Caco-2 (cell line): ENCODE data around the gene SSMEM1. TPM values are rescaled to one million over a fixed set of nuclear protein-coding genes. Genes with fewer than 3 reads are reported as not detected.

Experiments used
- BruUV-seq: library from RNA; stranded (reverse); fragments of 400-500 nt; replicated peaks from 2 replicates; lab custom pipeline; 2021; lab: Mats Ljungman, UMichigan
- CTCF ChIA-PET: fragments of 300-600 bp; sonication (Branson Sonifier 250); formaldehyde crosslinking; loops from one replicate; lab custom pipeline; 2022; ENCODE audit warnings: antibody characterized with exemption; lab: Charles Lee
- POLR2A ChIA-PET: fragments of 300-600 bp; sonication (Branson Sonifier 250); formaldehyde crosslinking; loops from one replicate; lab custom pipeline; 2022; ENCODE audit warnings: antibody characterized with exemption; lab: Charles Lee
- DNase-seq, 2 experiments: peaks; one replicate each; pipeline versions ENCODE4 v3.0.0 to v3.0.0-alpha.2; 2020 to 2022
- H3K27me3 ChIP-seq: replicated peaks from 2 replicates; pipeline ENCODE4 v1.6.0; 2011; ENCODE audit warnings: low read length; ENCODE audit not compliant: control insufficient read depth, insufficient read depth
- H3K36me3 ChIP-seq: 2 replicates; pipeline ENCODE4 v1.5.1; 2011; ENCODE audit warnings: low read length; ENCODE audit not compliant: control insufficient read depth, insufficient read depth
- H3K4me1 ChIP-seq: fragments of 250-450 bp; sonication (Bioruptor Pico); 2 replicates; pipeline ENCODE4 v1.5.1; 2020; ENCODE audit warnings: mild to moderate bottlenecking
- H3K4me3 ChIP-seq: 2 replicates; pipeline ENCODE4 v1.5.1; 2011; ENCODE audit warnings: low read depth, mild to moderate bottlenecking, control low read depth, low read length
- H3K9me3 ChIP-seq: fragments of 250-450 bp; sonication (Bioruptor Pico); 2 replicates; pipeline ENCODE4 v1.5.1; 2020; ENCODE audit warnings: mild to moderate bottlenecking, moderate library complexity
- H3K27ac Mint-ChIP-seq: one replicate; pipeline ENCODE4 v1.8.0; 2022; ENCODE audit warnings: mixed read lengths; ENCODE audit not compliant: unreplicated experiment
- H3K27me3 Mint-ChIP-seq: one replicate; pipeline ENCODE4 v1.8.0; 2022; ENCODE audit warnings: mixed read lengths; ENCODE audit not compliant: insufficient read depth, unreplicated experiment
- H3K36me3 Mint-ChIP-seq: one replicate; pipeline ENCODE4 v1.8.0; 2022; ENCODE audit warnings: mild to moderate bottlenecking, mixed read lengths; ENCODE audit not compliant: insufficient read depth, unreplicated experiment
- H3K4me1 Mint-ChIP-seq: one replicate; pipeline ENCODE4 v1.8.0; 2022; ENCODE audit warnings: low read depth, mixed read lengths; ENCODE audit not compliant: unreplicated experiment
- H3K4me3 Mint-ChIP-seq: one replicate; pipeline ENCODE4 v1.8.0; 2022; ENCODE audit warnings: mild to moderate bottlenecking, moderate library complexity, mixed read lengths; ENCODE audit not compliant: unreplicated experiment
- H3K9me3 Mint-ChIP-seq: one replicate; pipeline ENCODE4 v1.8.0; 2022; ENCODE audit warnings: mixed read lengths; ENCODE audit not compliant: unreplicated experiment
- intact Hi-C: fragments of 100-400 bp; cut with micrococcal nuclease; formaldehyde crosslinking; loops from one replicate; pipeline ENCODE4 v1.10.0; 2022; ENCODE audit not compliant: unreplicated experiment
- total RNA-seq: library from RNA; stranded (reverse); gene quantifications from 2 replicates; pipeline ENCODE4 v1.2.3, GENCODE V29; 2022
- TF ChIP-seq, protein P1 (sequence below), 2 experiments: fragments of 200-600 bp in 1 of 2; IDR thresholded peaks; 1 replicate in 1 of 2; 2 replicates in 1 of 2; pipeline versions ENCODE4 v1.5.1 to v1.8.0; 2011 to 2022; ENCODE audit warnings: antibody characterized with exemption in 1 of 2, control low read depth in 1 of 2, inconsistent platforms in 1 of 2, low read depth in 1 of 2, low read length in 1 of 2, mild to moderate bottlenecking in 1 of 2, moderate library complexity in 1 of 2; ENCODE audit not compliant: insufficient read depth in 1 of 2, severe bottlenecking in 1 of 2, unreplicated experiment in 1 of 2

The SSMEM1 gene
- total RNA-seq, 1 experiment from 2014 or later: not detected

DNA sequence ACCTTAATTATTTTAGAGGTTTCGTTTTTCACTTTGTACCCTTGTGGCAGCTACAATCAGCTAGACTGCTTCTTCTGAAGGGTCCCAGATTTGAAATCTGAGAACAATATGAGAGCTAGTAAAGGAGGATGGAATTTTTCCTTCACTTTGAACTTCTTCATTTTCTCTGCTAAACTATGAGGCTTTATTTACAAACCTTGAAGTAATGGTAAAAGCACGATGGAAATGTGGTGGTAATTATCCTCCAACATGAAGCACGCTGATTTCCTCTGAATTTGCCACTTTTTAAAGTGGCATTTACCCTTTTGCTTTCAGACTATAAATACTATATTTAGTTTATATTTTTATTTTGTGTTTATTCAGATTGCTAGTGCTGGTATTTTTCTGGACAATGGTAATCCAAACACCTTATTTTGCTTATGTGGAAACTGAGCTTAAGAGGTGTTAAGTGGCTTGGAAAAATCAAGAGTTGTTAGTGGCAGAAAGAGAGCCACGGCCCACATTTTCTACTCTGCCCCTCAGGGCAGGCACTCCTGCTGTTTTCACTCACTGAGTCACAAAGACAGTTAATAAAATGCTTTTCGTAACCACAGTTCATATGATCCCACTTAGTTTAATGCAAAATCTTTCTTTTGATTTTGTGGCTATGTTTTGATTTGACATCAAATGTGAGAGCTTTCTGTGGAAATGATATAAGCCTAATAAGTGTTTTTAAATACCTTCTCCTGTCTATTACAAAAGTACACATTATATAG is 2.7 kb downstream of the SSMEM1 start:
- Histone ChIP-seq H3K4me3 (no peak overlapping the region), H3K4me1 (no peaks in the 10 kb centered on the region), H3K27me3 (no peaks in the 10 kb centered on the region), H3K36me3 (no peaks in the 10 kb centered on the region), H3K9me3 (no peaks in the 10 kb centered on the region)
- CTCF ChIA-PET: no interaction called here
- H3K4me1 Mint-ChIP-seq: no peaks in the 10 kb centered on the region
- no TSS peak for BruUV-seq
- H3K27me3 Mint-ChIP-seq: no peaks in the 10 kb centered on the region
- POLR2A ChIA-PET: no interaction called here
- no peak overlapping the region for H3K27ac Mint-ChIP-seq
- intact Hi-C loops: no loop called here
- TF ChIP-seq, protein P1, sequence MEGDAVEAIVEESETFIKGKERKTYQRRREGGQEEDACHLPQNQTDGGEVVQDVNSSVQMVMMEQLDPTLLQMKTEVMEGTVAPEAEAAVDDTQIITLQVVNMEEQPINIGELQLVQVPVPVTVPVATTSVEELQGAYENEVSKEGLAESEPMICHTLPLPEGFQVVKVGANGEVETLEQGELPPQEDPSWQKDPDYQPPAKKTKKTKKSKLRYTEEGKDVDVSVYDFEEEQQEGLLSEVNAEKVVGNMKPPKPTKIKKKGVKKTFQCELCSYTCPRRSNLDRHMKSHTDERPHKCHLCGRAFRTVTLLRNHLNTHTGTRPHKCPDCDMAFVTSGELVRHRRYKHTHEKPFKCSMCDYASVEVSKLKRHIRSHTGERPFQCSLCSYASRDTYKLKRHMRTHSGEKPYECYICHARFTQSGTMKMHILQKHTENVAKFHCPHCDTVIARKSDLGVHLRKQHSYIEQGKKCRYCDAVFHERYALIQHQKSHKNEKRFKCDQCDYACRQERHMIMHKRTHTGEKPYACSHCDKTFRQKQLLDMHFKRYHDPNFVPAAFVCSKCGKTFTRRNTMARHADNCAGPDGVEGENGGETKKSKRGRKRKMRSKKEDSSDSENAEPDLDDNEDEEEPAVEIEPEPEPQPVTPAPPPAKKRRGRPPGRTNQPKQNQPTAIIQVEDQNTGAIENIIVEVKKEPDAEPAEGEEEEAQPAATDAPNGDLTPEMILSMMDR (IDR thresholded peaks at IDR 0.05; ENCODE audit: insufficient read depth in 1 of 2, low read depth in 1 of 2, low read length in 1 of 2, severe bottlenecking in 1 of 2, unreplicated experiment in 1 of 2): no peak
- no peaks in the 10 kb centered on the region for H3K9me3 Mint-ChIP-seq
- peaks cover 3% of the 10 kb centered on the region for H3K36me3 Mint-ChIP-seq
- no peak overlapping the region for H3K4me3 Mint-ChIP-seq
- no peak for DNase-seq

DNA sequence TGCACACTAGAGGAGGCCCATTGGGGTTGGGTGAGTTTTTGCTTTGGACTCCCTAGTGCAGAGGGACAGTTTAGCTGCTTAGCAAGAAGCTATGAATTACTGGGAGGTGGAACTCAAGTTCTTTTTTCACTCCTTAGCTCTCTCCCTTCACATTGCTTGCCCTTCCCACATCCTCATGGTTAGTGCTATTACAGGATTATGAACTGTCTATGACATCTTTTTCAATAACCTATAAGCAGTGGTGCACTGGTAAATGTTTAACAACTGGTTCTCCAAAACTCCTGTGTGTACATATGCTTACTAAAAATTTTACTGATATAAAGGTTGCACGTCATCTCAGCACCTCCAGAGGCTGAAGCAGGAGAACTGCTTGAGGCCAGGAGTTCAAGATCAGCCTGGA is 6.2 kb downstream of the SSMEM1 start:
- H3K27me3 Mint-ChIP-seq: no peaks in the 10 kb centered on the region
- no peaks in the 10 kb centered on the region for H3K36me3 ChIP-seq
- intact Hi-C loops: no loop called here
- no peaks in the 10 kb centered on the region for H3K4me1 Mint-ChIP-seq
- no peak overlapping the region for H3K4me3 ChIP-seq
- no peak for DNase-seq
- H3K4me1 ChIP-seq: no peaks in the 10 kb centered on the region
- no peaks in the 10 kb centered on the region for H3K27me3 ChIP-seq
- TF ChIP-seq, protein P1 (IDR thresholded peaks at IDR 0.05; ENCODE audit: insufficient read depth in 1 of 2, low read depth in 1 of 2, low read length in 1 of 2, severe bottlenecking in 1 of 2, unreplicated experiment in 1 of 2): no peak
- ChIA-PET CTCF (no interaction called here), POLR2A (no interaction called here)
- no peaks in the 10 kb centered on the region for H3K9me3 Mint-ChIP-seq
- H3K9me3 ChIP-seq: no peaks in the 10 kb centered on the region
- no peak overlapping the region for H3K4me3 Mint-ChIP-seq
- no peak overlapping the region for H3K27ac Mint-ChIP-seq
- H3K36me3 Mint-ChIP-seq: no peaks in the 10 kb centered on the region
- no TSS peak for BruUV-seq

DNA sequence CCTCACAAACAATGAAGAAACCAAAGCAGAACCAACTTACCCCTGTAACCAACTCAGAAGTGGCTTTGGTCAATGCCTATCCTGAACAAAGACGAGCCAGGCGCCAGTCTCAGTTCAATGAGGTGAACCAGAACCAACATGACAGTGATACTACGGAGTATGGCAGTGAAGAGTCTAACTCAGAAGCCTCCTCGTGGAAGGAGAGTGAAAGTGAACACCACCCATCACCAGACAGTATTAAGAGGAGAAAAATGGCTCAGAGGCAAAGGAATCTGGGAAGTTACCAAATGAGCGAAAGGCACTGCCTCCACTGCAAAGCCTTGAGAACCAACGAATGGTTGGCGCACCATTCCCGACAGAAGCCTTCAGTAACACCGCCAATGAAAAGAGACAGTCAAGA is 8.4 kb downstream of the SSMEM1 start:
- H3K36me3 ChIP-seq: no peaks in the 10 kb centered on the region
- Mint-ChIP-seq H3K36me3 (no peaks in the 10 kb centered on the region), H3K4me1 (no peaks in the 10 kb centered on the region), H3K27me3 (no peaks in the 10 kb centered on the region), H3K9me3 (no peaks in the 10 kb centered on the region), H3K4me3 (no peak overlapping the region), H3K27ac (no peak overlapping the region)
- intact Hi-C loops: no loop called here
- no peaks in the 10 kb centered on the region for H3K4me1 ChIP-seq
- no TSS peak for BruUV-seq
- H3K27me3 ChIP-seq: no peaks in the 10 kb centered on the region
- no peaks in the 10 kb centered on the region for H3K9me3 ChIP-seq
- CTCF ChIA-PET: no interaction called here
- POLR2A ChIA-PET: no interaction called here
- TF ChIP-seq, protein P1 (IDR thresholded peaks at IDR 0.05; ENCODE audit: insufficient read depth in 1 of 2, low read depth in 1 of 2, low read length in 1 of 2, severe bottlenecking in 1 of 2, unreplicated experiment in 1 of 2): no peak
- no peak for DNase-seq
- no peak overlapping the region for H3K4me3 ChIP-seq
